ENCODE measurements around the gene FAM47B.

FAM47B gene

GRCh38 chrX:34942496-34942895 is at the start of gene FAM47B:
TSS of gene FAM47B (plus strand) at chrX:34942796. CDS start at chrX:34942832, 36 bp downstream.
- no peak for DNase-seq

GRCh38 chrX:34893741-34894140 is 48.9 kb upstream of the FAM47B start:
- no peak for DNase-seq

- no peak for DNase-seq
These were observed 41.9 kb upstream of the FAM47B start for GRCh38 chrX:34900691-34901090.

- DNase-seq, result no peak
These were observed 40.8 kb upstream of the FAM47B start for GRCh38 chrX:34901761-34902160.

GRCh38 chrX:34903316-34903715 is 39.3 kb upstream of the FAM47B start:
- no peak for DNase-seq

- peak in 1 of 2 experiments; percentile 15 for DNase-seq
These were observed 33.4 kb upstream of the FAM47B start for GRCh38 chrX:34909151-34909550.

GRCh38 chrX:34915463-34916225 is 27.0 kb upstream of the FAM47B start:
- DNase-seq, result no peak

- DNase-seq, result no peak
These were observed 25.4 kb upstream of the FAM47B start for GRCh38 chrX:34917146-34917545.

GRCh38 chrX:34918091-34918736 is 24.4 kb upstream of the FAM47B start:
- DNase-seq, result no peak

GRCh38 chrX:34918856-34919255 is 23.7 kb upstream of the FAM47B start:
- peak in 1 of 2 experiments; percentile 0 for DNase-seq

GRCh38 chrX:34927866-34928265 is 14.7 kb upstream of the FAM47B start:
- no peak for DNase-seq

- DNase-seq, result no peak
These were observed 639 bp downstream of the FAM47B start for GRCh38 chrX:34943235-34943634.

GRCh38 chrX:34956916-34957315 is 14.3 kb downstream of the FAM47B start:
- no peak for DNase-seq

GRCh38 chrX:34961662-34962061 is 19.1 kb downstream of the FAM47B start:
- DNase-seq, result no peak

- no peak for DNase-seq
These were observed 29.6 kb downstream of the FAM47B start for GRCh38 chrX:34972206-34972605.

GRCh38 chrX:34978171-34978570 is 35.6 kb downstream of the FAM47B start:
- no peak for DNase-seq

- DNase-seq, result no peak
These were observed 45.0 kb downstream of the FAM47B start for GRCh38 chrX:34987646-34988045.

Measured in NCI-H1930 (cell line).